Cardiac muscle cell (in vitro differentiated cells and primary cell): ENCODE data around the gene PDGFB. TPM values are rescaled to one million over a fixed set of nuclear protein-coding genes. Genes with fewer than 3 reads are reported as not detected.

Experiments
- DNase-seq, 2 donors: peaks; one replicate each; pipeline versions ENCODE4 v3.0.0 to v3.0.0-alpha.2; 2010 to 2017; ENCODE audit warnings: low read depth in 1 of 2, low spot score in 1 of 2
- H3K27ac ChIP-seq: fragments of 200-600 bp; sonication (generic); 2 replicates; pipeline ENCODE4 v1.5.1; 2016
- H3K27me3 ChIP-seq: fragments of 200-600 bp; sonication (generic); 2 replicates; pipeline ENCODE4 v1.6.0; 2016; ENCODE audit warnings: control low read depth
- H3K36me3 ChIP-seq: fragments of 200-600 bp; sonication (generic); 2 replicates; pipeline ENCODE4 v1.5.1; 2016; ENCODE audit warnings: control low read depth
- H3K4me1 ChIP-seq: fragments of 200-600 bp; sonication (generic); 2 replicates; pipeline ENCODE4 v1.8.1; 2017; ENCODE audit warnings: low read depth, mild to moderate bottlenecking, mixed run types
- H3K4me3 ChIP-seq: fragments of 200-600 bp; sonication (generic); 2 replicates; pipeline ENCODE4 v1.5.1; 2016; ENCODE audit warnings: mild to moderate bottlenecking
- H3K9me3 ChIP-seq: fragments of 200-600 bp; sonication (generic); 2 replicates; pipeline ENCODE4 v1.5.1; 2017; ENCODE audit warnings: low read depth, mild to moderate bottlenecking, control low read depth
- polyA plus RNA-seq: library from polyadenylated mRNA; unstranded; fragments of >200 nt; fragmentation: Nextera tagmentation; extraction: Ambion mirVana; gene quantifications from 2 replicates; pipeline ENCODE4 v1.2.1, GENCODE V29; 2016
- total RNA-seq: library from RNA; depleted of rRNA; stranded (reverse); fragments of >200 nt; gene quantifications from 2 replicates; pipeline ENCODE4 v1.2.3, GENCODE V29; 2016
- TF ChIP-seq, protein P1 (sequence below): IDR thresholded peaks from 2 replicates; pipeline ENCODE4 v1.5.1; 2012; ENCODE audit warnings: low read depth, mild to moderate bottlenecking, low read length

Gene PDGFB
- total and polyA plus RNA-seq, 2 experiments from 2014 or later, result 9.8 to 15.3 TPM

DNA sequence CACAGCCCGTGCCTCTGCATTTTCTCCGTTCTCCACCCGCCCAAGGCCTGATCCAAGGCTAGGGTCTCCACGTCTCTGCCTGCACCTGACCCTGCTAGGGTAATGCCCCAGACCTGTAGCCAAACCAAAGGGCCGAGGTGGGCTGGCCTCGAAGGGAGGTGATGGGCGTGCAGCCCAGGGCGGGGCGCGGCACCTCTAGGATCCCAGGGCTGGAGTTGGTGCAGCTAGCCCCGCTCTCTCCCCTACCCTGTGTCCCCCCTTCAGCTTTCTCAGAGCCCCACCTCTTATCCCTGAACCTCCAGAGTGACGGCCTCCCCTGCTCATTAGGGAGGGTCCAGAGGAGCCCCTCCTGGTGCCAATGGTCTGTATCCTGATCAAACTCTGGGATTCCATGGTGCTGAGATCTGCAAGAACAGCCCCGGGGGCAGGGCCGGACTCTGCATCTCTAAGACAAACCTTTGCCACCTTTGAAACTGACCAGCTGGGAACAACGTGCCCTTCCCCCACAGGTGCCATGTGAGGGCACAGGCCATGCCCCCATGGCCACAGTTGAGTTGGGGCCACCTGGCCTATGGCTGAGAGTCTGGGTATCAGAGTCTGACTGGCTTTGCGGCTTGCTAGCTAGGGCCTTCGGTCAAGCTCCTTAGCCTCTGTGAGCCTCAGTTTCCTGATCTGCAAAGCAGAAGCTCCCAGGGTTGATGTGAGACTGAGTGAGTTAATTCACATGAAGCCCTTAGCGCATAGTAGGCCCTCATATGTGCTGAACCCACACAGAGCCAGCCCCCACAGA is 69.2 kb downstream of the PDGFB start:
- Histone ChIP-seq H3K4me3 (no peak overlapping the region), H3K4me1 (peaks cover 26% of the 10 kb centered on the region), H3K27me3 (no peaks in the 10 kb centered on the region), H3K36me3 (no peaks in the 10 kb centered on the region), H3K9me3 (no peaks in the 10 kb centered on the region), H3K27ac (peak overlapping the region; percentile 64)
- peak in 1 of 2 donors; percentile 23 for DNase-seq
- TF ChIP-seq, protein P1, sequence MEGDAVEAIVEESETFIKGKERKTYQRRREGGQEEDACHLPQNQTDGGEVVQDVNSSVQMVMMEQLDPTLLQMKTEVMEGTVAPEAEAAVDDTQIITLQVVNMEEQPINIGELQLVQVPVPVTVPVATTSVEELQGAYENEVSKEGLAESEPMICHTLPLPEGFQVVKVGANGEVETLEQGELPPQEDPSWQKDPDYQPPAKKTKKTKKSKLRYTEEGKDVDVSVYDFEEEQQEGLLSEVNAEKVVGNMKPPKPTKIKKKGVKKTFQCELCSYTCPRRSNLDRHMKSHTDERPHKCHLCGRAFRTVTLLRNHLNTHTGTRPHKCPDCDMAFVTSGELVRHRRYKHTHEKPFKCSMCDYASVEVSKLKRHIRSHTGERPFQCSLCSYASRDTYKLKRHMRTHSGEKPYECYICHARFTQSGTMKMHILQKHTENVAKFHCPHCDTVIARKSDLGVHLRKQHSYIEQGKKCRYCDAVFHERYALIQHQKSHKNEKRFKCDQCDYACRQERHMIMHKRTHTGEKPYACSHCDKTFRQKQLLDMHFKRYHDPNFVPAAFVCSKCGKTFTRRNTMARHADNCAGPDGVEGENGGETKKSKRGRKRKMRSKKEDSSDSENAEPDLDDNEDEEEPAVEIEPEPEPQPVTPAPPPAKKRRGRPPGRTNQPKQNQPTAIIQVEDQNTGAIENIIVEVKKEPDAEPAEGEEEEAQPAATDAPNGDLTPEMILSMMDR, result no peak

DNA sequence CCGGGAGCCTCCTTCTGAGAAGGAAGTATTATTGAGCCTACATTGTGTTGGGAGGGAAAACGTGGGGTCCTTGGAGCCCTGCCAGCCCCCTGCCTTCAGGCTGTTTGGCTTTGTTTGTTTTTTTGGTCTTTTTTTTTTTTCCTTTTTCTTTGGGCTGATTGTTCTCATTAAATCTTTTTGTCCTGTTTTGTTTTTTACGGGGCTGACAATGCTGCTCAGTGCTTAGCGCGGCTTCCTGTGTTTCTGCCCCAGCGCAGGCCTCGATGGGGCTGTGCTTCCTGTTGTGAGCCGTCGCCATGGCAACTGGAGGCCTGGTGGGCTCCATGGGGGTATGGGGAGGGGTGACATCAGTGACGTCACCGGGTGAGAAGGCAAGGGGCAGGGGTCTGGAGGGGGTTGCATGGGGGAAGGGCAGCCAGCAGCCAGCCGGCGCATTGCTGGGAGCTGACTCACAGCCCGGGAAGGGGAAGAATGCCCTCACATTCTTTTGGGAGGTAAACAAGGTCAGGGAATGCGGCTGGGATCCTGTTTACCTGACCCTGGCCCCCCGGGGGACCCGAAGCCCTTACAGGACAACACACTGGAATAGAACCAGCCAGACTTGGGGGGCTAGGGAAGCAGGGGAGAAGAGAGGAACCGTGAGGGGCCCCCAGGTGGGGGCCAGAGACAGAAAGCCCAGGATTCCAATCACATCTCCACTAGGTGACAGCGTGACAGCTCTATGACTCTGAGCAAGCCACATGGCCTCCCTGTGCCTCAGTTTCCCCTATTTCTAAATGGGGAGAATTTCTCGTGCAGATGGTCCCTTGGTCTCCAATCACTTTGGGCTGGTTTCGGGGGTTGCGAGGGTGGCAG is 70.1 kb downstream of the PDGFB start:
- Histone ChIP-seq H3K9me3 (no peaks in the 10 kb centered on the region), H3K4me3 (no peak overlapping the region), H3K27me3 (no peaks in the 10 kb centered on the region), H3K36me3 (no peaks in the 10 kb centered on the region), H3K27ac (peak overlapping the region; percentile 64), H3K4me1 (peaks cover 26% of the 10 kb centered on the region)
- TF ChIP-seq, protein P1, result peak; percentile 9
- DNase-seq, result peak; percentile 79 to 98

DNA sequence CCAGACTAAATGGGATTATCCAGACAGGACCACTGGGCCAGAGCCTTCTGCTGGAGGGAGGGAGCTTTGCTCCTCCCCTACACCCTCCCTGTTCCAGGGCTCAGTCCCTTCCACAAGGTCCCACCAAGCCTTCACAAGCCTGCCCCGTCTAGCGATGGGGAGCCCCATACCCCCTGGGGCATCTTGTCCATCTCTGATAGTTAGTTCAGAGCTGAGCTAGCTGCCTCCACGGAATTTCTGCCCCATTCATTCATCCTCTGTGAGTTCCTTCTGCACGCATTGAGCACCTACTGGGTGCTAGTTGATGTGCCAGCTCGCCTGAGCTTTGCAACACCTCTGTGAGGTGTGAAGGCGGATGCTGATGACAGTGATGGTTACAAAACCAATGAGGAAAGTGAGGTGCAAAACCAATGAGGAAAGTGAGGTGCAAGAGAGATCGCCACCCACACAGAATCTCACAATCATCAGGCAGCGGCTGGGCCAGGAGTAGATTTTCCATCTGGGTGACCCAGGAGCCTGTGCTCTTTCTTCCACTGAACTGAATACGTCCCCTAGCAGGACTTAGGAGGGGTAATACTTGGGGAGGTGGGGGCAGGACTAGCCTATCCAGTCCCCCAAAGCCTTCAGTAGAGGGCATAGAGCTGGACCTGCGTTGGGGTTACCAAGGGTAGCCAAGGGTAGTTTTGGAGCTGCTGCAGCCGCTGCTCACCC is 70.8 kb downstream of the PDGFB start:
- H3K4me1 ChIP-seq, result peaks cover 26% of the 10 kb centered on the region
- peak overlapping the region; percentile 64 for H3K27ac ChIP-seq
- TF ChIP-seq, protein P1, result no peak
- H3K4me3 ChIP-seq, result no peak overlapping the region
- no peaks in the 10 kb centered on the region for H3K9me3 ChIP-seq
- H3K27me3 ChIP-seq, result no peaks in the 10 kb centered on the region
- no peaks in the 10 kb centered on the region for H3K36me3 ChIP-seq
- peak in 1 of 2 donors; percentile 23 for DNase-seq

Other genes starting within 250 kb of the PDGFB start
- 12.8 and 15.7 TPM in 2 replicates for gene APOBEC3C, start 230.7 kb downstream of the PDGFB start, total RNA-seq
- 71.7 and 84.0 TPM in 2 replicates for gene APOBEC3C, start 230.7 kb downstream of the PDGFB start, polyA plus RNA-seq
- gene APOBEC3D, start 223.9 kb downstream of the PDGFB start, total RNA-seq, result 2.0 and 4.3 TPM in 2 replicates
- 0.99 and 1.3 TPM in 2 replicates for gene APOBEC3D, start 223.9 kb downstream of the PDGFB start, polyA plus RNA-seq
- gene APOBEC3F, start 204.1 kb downstream of the PDGFB start, total RNA-seq, result 11.8 and 12.9 TPM in 2 replicates
- 24.2 and 25.0 TPM in 2 replicates for gene APOBEC3F, start 204.1 kb downstream of the PDGFB start, polyA plus RNA-seq
- gene APOBEC3G, start 167.7 kb downstream of the PDGFB start, total RNA-seq, result 10.5 and 12.2 TPM in 2 replicates
- gene APOBEC3G, start 167.7 kb downstream of the PDGFB start, polyA plus RNA-seq, result 7.1 and 13.3 TPM in 2 replicates
- 0.57 and 1.3 TPM in 2 replicates for gene APOBEC3H, start 147.7 kb downstream of the PDGFB start, total RNA-seq
- gene APOBEC3H, start 147.7 kb downstream of the PDGFB start, polyA plus RNA-seq, result 0.77 and 0.97 TPM in 2 replicates
- gene CBX7, start 92.3 kb downstream of the PDGFB start, total RNA-seq, result 8.9 and 31.3 TPM in 2 replicates
- gene CBX7, start 92.3 kb downstream of the PDGFB start, polyA plus RNA-seq, result 10.2 and 10.9 TPM in 2 replicates
- 2,304 and 2,959 TPM in 2 replicates for gene RPL3, start 74.6 kb upstream of the PDGFB start, total RNA-seq
- gene RPL3, start 74.6 kb upstream of the PDGFB start, polyA plus RNA-seq, result 1,107 and 1,423 TPM in 2 replicates
- gene SYNGR1, start 105.0 kb upstream of the PDGFB start, total RNA-seq, result 40.7 and 61.8 TPM in 2 replicates
- 81.9 and 112 TPM in 2 replicates for gene SYNGR1, start 105.0 kb upstream of the PDGFB start, polyA plus RNA-seq
- gene TAB1, start 154.8 kb upstream of the PDGFB start, total RNA-seq, result 41.2 and 52.1 TPM in 2 replicates
- 21.6 and 28.2 TPM in 2 replicates for gene TAB1, start 154.8 kb upstream of the PDGFB start, polyA plus RNA-seq
- 31.4 and 38.0 TPM in 2 replicates for gene MGAT3, start 212.0 kb upstream of the PDGFB start, total RNA-seq
- 9.9 and 12.3 TPM in 2 replicates for gene MGAT3, start 212.0 kb upstream of the PDGFB start, polyA plus RNA-seq